Measurements from ENCODE around the gene IFI35. TPM values are rescaled to one million over a fixed set of nuclear protein-coding genes. Genes with fewer than 3 reads are reported as not detected.

The IFI35 gene
- total RNA-seq, 2 experiments from 2014 or later: 66.0 to 68.6 TPM

DNA sequence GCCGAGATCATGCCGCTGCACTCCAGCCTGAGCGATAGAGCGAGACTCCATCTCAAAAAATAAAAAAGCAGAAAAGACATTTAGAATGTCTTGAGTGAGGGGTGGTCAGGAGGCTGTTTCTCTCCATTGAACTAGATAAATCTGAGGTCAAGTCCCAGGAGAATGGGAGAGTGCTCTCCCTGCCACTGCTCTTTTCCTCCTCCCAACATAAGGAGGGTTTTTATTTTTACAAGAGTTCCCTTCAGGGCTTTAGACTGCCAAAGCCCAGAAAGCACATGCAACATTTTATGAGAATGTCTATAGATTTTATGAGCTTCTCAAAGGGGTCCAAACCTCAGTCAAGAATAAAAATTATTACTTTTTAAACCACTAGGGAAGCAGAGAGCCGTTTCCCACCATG lies 20.0 kb downstream of the IFI35 start:
- no peak for DNase-seq
- Mint-ChIP-seq H3K36me3 (no peaks in the 10 kb centered on the region), H3K9me3 (no peaks in the 10 kb centered on the region), H3K4me1 (ENCODE audit: low read depth) (peaks cover 9% of the 10 kb centered on the region), H3K4me3 (no peak overlapping the region), H3K27ac (no peak overlapping the region), H3K27me3 (no peaks in the 10 kb centered on the region)
- CTCF ChIA-PET: no interaction called here
- intact Hi-C loops (cut with micrococcal nuclease): loop anchor here (10.0 kb wide), 1 partner anchor 98 kb away; the partner anchor contains the start of gene BRCA1
- POLR2A ChIA-PET: interaction anchor here (0.9 to 1.2 kb wide), 2 partner anchors 9 to 289 kb away, joined by 3 to 6 read pairs; no protein-coding TSS in a partner anchor

DNA sequence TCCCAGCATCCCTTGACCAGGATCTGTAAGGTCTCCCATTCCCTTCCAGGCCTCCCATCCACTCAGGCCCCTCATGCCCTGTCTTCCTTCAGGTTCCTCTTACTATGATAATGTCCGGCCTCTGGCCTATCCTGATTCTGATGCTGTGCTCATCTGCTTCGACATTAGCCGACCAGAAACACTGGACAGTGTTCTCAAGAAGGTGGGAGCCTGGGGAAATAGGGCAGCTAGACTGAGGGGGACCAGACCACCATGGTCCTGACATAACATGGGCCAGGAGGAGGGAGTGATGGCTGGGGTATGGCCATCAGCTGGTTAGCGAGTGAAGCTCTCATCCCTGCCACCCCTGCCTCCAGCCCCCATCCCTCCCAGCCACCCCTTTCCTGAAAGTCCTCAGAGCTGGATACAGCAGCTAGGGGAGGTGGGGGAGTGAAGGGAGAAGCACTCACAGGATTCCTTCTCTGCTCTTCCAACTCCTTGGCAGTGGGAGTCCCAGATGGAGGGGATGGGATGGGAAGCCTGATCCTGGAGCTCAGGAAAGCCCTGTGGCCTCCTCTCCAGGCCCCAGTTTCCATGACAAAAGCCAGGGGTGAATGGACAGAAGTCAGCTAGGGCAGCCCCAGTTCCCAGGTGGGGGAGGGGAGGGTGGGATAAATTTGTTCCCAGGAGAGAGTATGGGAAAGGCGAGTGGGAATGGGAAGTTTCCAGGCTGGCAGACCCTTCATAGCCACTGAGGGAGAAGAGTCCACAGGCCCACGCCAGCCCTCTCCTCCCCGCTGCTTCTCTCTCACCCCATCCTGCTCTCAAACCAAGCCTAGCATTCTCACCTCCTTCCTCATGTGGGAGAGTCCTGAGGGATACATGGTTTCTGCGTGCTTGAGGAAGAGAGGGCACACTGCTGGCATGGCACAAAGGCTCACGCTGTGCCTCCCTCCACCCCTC lies 20.8 kb downstream of the IFI35 start:
- Mint-ChIP-seq H3K27me3 (no peaks in the 10 kb centered on the region), H3K9me3 (no peaks in the 10 kb centered on the region), H3K4me3 (no peak overlapping the region), H3K4me1 (ENCODE audit: low read depth) (peaks cover 8% of the 10 kb centered on the region), H3K36me3 (no peaks in the 10 kb centered on the region), H3K27ac (no peak overlapping the region)
- DNase-seq: no peak
- ChIA-PET POLR2A (interaction anchor here (0.9 kb wide), 1 partner anchor 10 kb away, joined by 3 read pairs; no protein-coding TSS in a partner anchor), CTCF (no interaction called here)
- intact Hi-C loops (cut with micrococcal nuclease): loop anchor here (10.0 kb wide), 1 partner anchor 97 kb away; the partner anchor contains the start of gene BRCA1

DNA sequence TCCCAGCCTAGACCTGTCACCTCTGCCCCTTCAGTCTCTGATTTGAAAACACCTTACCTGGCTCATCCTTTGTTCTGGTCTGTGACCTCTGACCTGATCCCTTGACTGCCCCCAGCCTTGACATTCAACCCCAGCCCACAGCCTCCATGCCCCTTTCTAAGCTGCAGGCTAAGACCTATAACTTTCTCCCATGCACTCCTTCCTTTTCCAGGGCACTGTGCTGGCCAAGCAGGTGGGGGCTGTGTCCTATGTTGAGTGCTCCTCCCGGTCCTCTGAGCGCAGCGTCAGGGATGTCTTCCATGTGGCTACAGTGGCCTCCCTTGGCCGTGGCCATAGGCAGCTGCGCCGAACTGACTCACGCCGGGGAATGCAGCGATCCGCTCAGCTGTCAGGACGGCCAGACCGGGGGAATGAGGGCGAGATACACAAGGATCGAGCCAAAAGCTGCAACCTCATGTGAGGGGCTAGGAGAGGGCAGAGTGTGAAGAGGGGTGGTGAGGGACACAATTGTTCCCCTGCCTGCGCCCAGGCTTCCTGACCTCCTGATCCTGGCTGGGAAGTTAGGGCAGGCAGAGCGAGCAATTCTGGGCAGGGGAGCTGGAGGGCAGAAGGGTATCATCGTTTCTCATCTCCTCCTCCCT lies 21.8 kb downstream of the IFI35 start:
- DNase-seq: no peak
- H3K4me3 Mint-ChIP-seq: no peak overlapping the region
- no peak overlapping the region for H3K27ac Mint-ChIP-seq
- no peaks in the 10 kb centered on the region for H3K36me3 Mint-ChIP-seq
- POLR2A ChIA-PET: no interaction called here
- CTCF ChIA-PET: interaction anchor here (1.2 kb wide), 1 partner anchor 30 kb away, joined by 3 read pairs; the partner anchor contains the start of gene RPL27
- H3K4me1 Mint-ChIP-seq (ENCODE audit: low read depth): peaks cover 8% of the 10 kb centered on the region
- H3K9me3 Mint-ChIP-seq: no peaks in the 10 kb centered on the region
- H3K27me3 Mint-ChIP-seq: no peaks in the 10 kb centered on the region
- intact Hi-C loops (cut with micrococcal nuclease): loop anchor here (10.0 kb wide), 1 partner anchor 96 kb away; the partner anchor contains the start of gene BRCA1

DNA sequence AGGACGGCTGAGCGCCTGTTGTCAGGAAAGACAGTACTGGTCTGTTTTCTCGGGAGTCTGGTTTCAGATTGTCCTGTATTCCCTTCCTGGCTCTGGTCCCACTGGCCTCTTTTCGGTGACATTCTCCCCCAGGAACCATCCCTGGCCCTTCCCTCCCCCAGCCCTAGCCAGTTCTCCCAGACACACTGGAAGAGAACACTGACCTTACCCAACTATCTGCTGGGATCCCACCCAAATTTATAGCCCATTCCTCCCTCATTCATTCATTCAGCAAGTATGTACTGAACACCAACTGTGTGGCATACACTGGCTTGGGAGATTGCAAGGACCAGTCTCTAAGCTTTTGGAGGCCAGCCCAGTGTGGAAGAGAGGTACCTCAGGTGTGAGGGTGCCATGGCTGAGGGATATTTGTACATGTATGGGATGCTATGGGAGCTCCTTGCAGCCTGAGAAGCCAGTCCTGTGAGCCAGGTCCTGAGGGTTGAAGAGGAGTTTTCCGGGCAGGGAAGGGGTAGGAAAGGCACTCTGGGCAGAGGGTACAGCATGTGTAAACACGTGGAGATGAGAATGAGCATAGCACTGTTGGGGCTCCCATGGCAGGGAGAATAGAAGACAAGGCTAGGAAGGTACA lies 23.7 kb downstream of the IFI35 start:
- no peaks in the 10 kb centered on the region for H3K9me3 Mint-ChIP-seq
- POLR2A ChIA-PET: no interaction called here
- no peak for DNase-seq
- intact Hi-C loops (cut with micrococcal nuclease): no loop called here
- no peaks in the 10 kb centered on the region for H3K36me3 Mint-ChIP-seq
- CTCF ChIA-PET: no interaction called here
- no peaks in the 10 kb centered on the region for H3K4me1 Mint-ChIP-seq (ENCODE audit: low read depth)
- no peak overlapping the region for H3K4me3 Mint-ChIP-seq
- H3K27me3 Mint-ChIP-seq: no peaks in the 10 kb centered on the region
- H3K27ac Mint-ChIP-seq: no peak overlapping the region

DNA sequence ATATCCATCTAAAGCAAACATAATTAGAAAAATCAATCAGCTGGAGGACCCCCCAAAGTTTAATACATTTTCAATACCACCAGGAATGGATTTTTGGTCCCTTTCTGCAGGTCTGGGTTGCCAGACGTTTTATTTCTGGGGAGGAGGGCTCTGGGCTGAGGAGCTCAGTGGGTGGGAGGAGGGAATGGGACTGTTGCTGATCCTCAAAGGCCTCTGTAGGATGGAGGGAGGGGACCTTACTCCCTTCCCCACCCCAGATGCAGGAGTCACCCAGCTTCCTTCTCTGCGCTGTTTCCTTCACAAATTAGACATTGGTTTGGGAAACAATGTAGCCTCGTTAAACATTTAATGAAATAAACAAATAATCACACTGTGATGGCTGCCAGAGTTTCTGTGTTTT lies 25.1 kb downstream of the IFI35 start:
- DNase-seq: no peak
- intact Hi-C loops (cut with micrococcal nuclease): no loop called here
- no peaks in the 10 kb centered on the region for H3K36me3 Mint-ChIP-seq
- no peaks in the 10 kb centered on the region for H3K27me3 Mint-ChIP-seq
- no peak overlapping the region for H3K4me3 Mint-ChIP-seq
- ChIA-PET CTCF (no interaction called here), POLR2A (interaction anchor here (1.1 kb wide), 1 partner anchor 34 kb away, joined by 3 read pairs; the partner anchor contains the start of gene RPL27)
- H3K27ac Mint-ChIP-seq: no peak overlapping the region
- no peaks in the 10 kb centered on the region for H3K4me1 Mint-ChIP-seq (ENCODE audit: low read depth)
- H3K9me3 Mint-ChIP-seq: no peaks in the 10 kb centered on the region

DNA sequence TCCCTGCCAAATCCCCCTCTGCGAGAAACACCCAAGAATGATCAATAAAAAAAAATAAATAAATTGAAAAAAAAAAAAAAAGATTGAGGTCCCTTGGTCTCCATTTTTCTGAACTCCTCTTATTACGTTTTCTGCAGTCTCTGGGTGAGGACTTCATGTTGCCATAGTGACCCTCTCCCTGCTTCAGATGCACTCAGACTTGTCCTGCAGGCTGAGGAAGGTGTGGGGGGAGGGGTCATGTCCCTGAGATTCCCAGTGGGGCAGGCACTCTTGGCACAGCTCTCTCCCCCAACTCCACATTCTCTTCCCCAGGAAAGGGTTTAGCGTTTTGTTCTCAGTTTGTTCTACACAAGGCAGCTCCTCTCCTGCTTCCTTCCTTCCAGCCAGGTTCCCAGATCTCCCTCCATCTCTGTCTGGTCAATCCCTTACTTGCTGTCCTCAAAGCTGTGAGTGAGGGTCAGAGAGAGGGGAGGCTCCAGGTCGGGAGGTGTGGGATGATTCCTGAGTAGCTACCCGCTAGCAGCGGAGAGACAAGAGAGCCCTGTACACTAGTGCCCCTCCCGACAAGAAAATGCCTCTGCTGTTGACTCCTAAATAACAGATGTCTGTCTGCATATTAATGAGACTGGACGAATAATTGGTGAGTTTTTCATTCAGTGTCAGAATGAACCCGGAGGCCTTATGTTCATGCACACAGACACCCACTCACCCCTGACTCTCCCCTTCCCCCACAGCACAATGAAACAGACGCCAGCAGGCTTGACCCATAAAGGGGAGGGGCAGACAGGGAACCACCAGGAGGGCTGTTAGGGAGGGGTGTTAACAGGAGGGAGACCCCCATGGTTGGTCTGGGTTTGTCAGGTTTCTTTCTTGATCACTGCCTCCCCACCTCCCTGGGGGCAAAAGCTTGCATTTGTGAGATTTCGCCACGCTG lies 27.6 kb downstream of the IFI35 start:
- no peaks in the 10 kb centered on the region for H3K9me3 Mint-ChIP-seq

DNA sequence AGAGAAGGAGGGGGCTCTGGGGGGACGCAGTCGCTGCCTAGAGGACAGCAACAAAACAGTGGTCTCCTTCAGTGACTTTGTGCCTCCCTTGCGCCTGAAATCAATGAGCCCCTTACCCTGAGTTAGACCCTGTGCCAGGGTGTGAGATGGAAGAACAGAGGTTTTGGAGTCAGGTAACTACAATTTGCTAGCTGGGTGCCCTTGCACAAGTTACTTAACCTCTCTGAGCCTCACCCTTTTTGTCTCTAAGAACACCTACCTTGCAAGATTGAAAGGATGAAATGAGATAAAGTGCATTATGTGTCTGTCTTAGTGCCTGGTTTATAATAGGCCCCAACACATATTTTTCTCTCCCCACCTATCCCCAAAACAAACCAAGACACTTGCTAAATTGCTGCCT lies 28.3 kb downstream of the IFI35 start:
- intact Hi-C loops (cut with micrococcal nuclease): no loop called here
- CTCF ChIA-PET: no interaction called here
- no peak overlapping the region for H3K27ac Mint-ChIP-seq
- H3K4me3 Mint-ChIP-seq: no peak overlapping the region
- no peaks in the 10 kb centered on the region for H3K27me3 Mint-ChIP-seq
- H3K36me3 Mint-ChIP-seq: no peaks in the 10 kb centered on the region
- no peaks in the 10 kb centered on the region for H3K4me1 Mint-ChIP-seq (ENCODE audit: low read depth)
- DNase-seq: no peak
- POLR2A ChIA-PET: no interaction called here
- no peaks in the 10 kb centered on the region for H3K9me3 Mint-ChIP-seq

More for the DNA sequence above, 27.6 kb downstream of the IFI35 start:
- no peaks in the 10 kb centered on the region for H3K4me1 Mint-ChIP-seq (ENCODE audit: low read depth)
- CTCF ChIA-PET: no interaction called here
- no peaks in the 10 kb centered on the region for H3K36me3 Mint-ChIP-seq
- POLR2A ChIA-PET: no interaction called here
- H3K27ac Mint-ChIP-seq: no peak overlapping the region
- no peaks in the 10 kb centered on the region for H3K27me3 Mint-ChIP-seq
- intact Hi-C loops (cut with micrococcal nuclease): no loop called here
- no peak for DNase-seq
- H3K4me3 Mint-ChIP-seq: no peak overlapping the region

DNA sequence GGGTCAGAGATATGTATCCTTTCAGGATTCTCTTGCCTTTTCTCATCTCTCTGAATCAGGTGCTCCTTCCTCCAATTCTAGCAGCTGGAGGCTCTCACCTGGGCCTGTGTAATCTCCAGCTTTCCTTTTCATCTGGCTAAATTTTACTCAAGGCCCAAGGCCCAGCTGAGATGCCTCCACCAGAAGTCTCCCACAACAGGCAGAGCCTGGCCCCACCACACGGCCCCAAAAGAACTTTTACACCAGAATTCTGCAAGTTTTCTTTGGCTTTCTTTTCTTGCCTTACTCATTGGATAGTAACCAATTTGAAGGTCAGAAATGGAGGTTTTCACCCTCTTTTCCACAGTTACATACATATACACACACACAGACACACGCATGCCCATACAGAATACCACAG lies 33.1 kb downstream of the IFI35 start:
- intact Hi-C loops (cut with micrococcal nuclease): no loop called here
- Mint-ChIP-seq H3K4me1 (ENCODE audit: low read depth) (no peaks in the 10 kb centered on the region), H3K36me3 (peaks cover 5% of the 10 kb centered on the region), H3K9me3 (no peaks in the 10 kb centered on the region), H3K4me3 (no peak overlapping the region), H3K27me3 (no peaks in the 10 kb centered on the region), H3K27ac (no peak overlapping the region)
- ChIA-PET CTCF (no interaction called here), POLR2A (no interaction called here)
- no peak for DNase-seq

DNA sequence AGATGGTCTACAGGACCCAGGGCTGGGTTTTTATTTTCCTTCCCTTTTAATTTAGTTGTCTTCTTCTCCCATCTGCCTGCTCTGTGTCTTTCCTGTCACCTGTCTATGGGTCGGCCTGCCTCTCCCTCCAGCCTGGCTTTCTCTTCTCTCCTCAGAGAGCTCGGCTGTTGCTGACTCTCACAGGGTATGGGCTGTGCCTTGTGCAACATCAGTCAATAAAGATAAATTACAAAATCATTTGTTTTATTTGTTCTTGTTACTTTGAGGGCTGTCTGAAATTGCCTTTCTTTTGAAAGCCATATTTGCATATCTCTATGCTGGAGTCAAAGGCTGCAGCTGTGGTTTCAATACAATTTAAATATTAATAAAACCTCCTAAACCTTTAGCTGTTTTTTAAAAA lies 34.1 kb downstream of the IFI35 start:
- Mint-ChIP-seq H3K4me1 (ENCODE audit: low read depth) (no peaks in the 10 kb centered on the region), H3K27me3 (no peaks in the 10 kb centered on the region), H3K9me3 (no peaks in the 10 kb centered on the region), H3K36me3 (peaks cover 9% of the 10 kb centered on the region), H3K4me3 (no peak overlapping the region), H3K27ac (no peak overlapping the region)
- ChIA-PET POLR2A (no interaction called here), CTCF (interaction anchor here (1.1 kb wide), 1 partner anchor 1169 kb away, joined by 3 read pairs; no protein-coding TSS in a partner anchor)
- intact Hi-C loops (cut with micrococcal nuclease): no loop called here
- DNase-seq: no peak

DNA sequence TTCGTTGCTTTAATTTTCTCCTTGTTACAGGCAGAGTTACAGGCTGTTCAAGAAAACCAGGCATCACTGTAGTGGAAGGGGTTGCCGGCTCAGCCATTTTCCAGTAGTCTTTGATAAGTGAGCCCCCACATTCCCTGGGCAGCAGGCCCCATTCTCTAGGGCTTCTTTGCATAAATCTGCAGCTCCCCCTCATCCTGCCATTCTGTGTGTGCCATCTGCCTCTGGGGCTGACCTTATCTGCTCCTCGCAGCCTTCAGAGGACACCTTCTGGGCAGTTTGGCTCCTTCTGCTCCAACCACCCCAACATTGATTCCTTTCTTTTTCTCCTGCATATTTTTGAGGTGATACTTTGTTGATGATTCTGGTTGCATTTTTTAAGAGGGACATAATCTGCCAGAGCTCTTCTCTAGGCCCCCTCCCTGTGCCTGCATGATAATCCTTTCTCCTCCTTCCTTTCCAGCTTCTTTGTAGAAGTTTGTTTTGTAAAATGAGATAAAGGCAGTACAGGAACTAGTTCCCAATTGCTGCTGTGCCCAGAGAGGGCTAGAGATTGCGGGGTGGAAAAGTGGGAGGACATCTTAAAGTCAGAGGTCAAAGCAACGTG lies 35.5 kb downstream of the IFI35 start:
- DNase-seq: no peak
- Mint-ChIP-seq H3K9me3 (no peaks in the 10 kb centered on the region), H3K4me3 (no peak overlapping the region), H3K36me3 (peaks cover 12% of the 10 kb centered on the region), H3K4me1 (ENCODE audit: low read depth) (no peaks in the 10 kb centered on the region), H3K27ac (no peak overlapping the region), H3K27me3 (no peaks in the 10 kb centered on the region)
- CTCF ChIA-PET: no interaction called here
- intact Hi-C loops (cut with micrococcal nuclease): no loop called here
- POLR2A ChIA-PET: no interaction called here

DNA sequence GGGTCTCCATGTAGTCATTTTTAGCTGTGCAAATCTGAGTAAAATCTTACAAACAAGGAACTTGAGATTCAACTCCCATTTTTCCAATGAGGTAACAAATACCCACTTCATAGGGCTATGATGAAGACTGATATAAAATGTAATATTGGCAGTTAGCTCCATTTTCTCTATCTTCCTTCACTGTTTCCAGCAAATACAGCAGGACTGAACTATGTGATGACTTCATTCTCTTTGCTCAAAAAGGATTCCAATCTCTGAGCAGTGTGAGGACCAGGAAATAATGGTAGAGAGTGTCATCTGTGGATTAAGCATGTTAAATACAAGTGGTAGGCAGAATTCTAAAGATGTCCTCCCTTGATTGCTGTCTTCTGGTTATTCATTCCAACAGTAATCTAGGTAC lies 36.7 kb downstream of the IFI35 start:
- POLR2A ChIA-PET: no interaction called here

More for the DNA sequence above, 36.7 kb downstream of the IFI35 start:
- no peak overlapping the region for H3K27ac Mint-ChIP-seq
- intact Hi-C loops (cut with micrococcal nuclease): no loop called here
- H3K4me1 Mint-ChIP-seq (ENCODE audit: low read depth): no peaks in the 10 kb centered on the region
- H3K36me3 Mint-ChIP-seq: peaks cover 16% of the 10 kb centered on the region
- H3K9me3 Mint-ChIP-seq: no peaks in the 10 kb centered on the region
- H3K27me3 Mint-ChIP-seq: no peaks in the 10 kb centered on the region
- DNase-seq: no peak
- CTCF ChIA-PET: interaction anchor here (1.4 kb wide), 1 partner anchor 46 kb away, joined by 3 read pairs; no protein-coding TSS in a partner anchor
- H3K4me3 Mint-ChIP-seq: no peak overlapping the region

Data from activated CD4-positive, alpha-beta memory T cell treated with anti-CD3 and anti-CD28 coated beads for 36 hours (primary cell).